SK-N-SH (cell line): Measurements from ENCODE around the gene PRICKLE2. TPM values are rescaled to one million over a fixed set of nuclear protein-coding genes. Genes with fewer than 3 reads are reported as not detected.

ENCODE experiments used
- CTCF ChIA-PET: fragments of 300-600, 350-600 bp; formaldehyde crosslinking; extraction: SDS; loops from one replicate; lab custom pipeline; 2021; lab: Yijun Ruan, JAX
- POLR2A ChIA-PET: fragments of 350-600 bp; sonication (Branson Sonifier 250); formaldehyde crosslinking; extraction: SDS; loops from one replicate; lab custom pipeline; 2020; ENCODE audit warnings: antibody characterized with exemption, inconsistent platforms; lab: Yijun Ruan, JAX
- DNase-seq: peaks from one replicate; pipeline ENCODE4 v3.0.0; 2012
- H2AFZ ChIP-seq: fragments of 200-600 bp; sonication (generic); 2 replicates; pipeline ENCODE4 v1.8.1; 2016; ENCODE audit warnings: antibody characterized with exemption, mild to moderate bottlenecking, low read depth
- H3F3A ChIP-seq: fragments of 200-600 bp; sonication (generic); replicated peaks from 2 replicates; pipeline ENCODE3; 2016; ENCODE audit warnings: antibody characterized with exemption, mild to moderate bottlenecking; ENCODE audit not compliant: insufficient read depth
- H3K27ac ChIP-seq, 2 experiments: fragments of 200-500 bp in 1 of 2; fragments of 200-600 bp in 1 of 2; sonication (Bioruptor generic) in 1 of 2; sonication (generic), shearing (Covaris generic) in 1 of 2; 2 replicates each; pipeline versions ENCODE4 v1.5.1 to v1.6.1; 2014 to 2016; ENCODE audit warnings: low read depth in 2 of 2, inconsistent platforms in 1 of 2, low read length in 1 of 2, mild to moderate bottlenecking in 1 of 2, mixed read lengths in 1 of 2
- H3K27me3 ChIP-seq: fragments of 200-600 bp; sonication (generic), shearing (Covaris generic); 2 replicates; pipeline ENCODE4 v1.6.1; 2016; ENCODE audit warnings: mixed run types; ENCODE audit not compliant: insufficient read depth
- H3K36me3 ChIP-seq, 2 experiments: fragments of 200-500 bp in 1 of 2; fragments of 200-600 bp in 1 of 2; sonication (Bioruptor generic) in 1 of 2; sonication (generic) in 1 of 2; replicated peaks in 1 of 2; 2 replicates each; pipeline versions ENCODE3 to v1.5.1; 2014 to 2016; ENCODE audit warnings: low read length in 1 of 2, mild to moderate bottlenecking in 1 of 2; ENCODE audit not compliant: insufficient read depth in 2 of 2, control insufficient read depth in 1 of 2
- H3K4me1 ChIP-seq, 2 experiments: fragments of 200-500 bp in 1 of 2; fragments of 200-600 bp in 1 of 2; sonication (Bioruptor generic) in 1 of 2; sonication (generic), shearing (Covaris generic) in 1 of 2; 2 replicates each; pipeline versions ENCODE4 v1.5.1 to v1.6.1; 2014 to 2016; ENCODE audit warnings: low read depth in 1 of 2, low read length in 1 of 2, mixed run types in 1 of 2; ENCODE audit not compliant: insufficient read depth in 2 of 2, control insufficient read depth in 1 of 2
- H3K4me2 ChIP-seq: fragments of 200-600 bp; sonication (generic), shearing (Covaris generic); 2 replicates; pipeline ENCODE4 v1.6.1; 2017; ENCODE audit warnings: mixed run types
- H3K4me3 ChIP-seq, 2 experiments: fragments of 200-500 bp in 1 of 2; fragments of 200-600 bp in 1 of 2; sonication (Bioruptor generic) in 1 of 2; sonication (generic), shearing (Covaris generic) in 1 of 2; 2 replicates each; pipeline versions ENCODE4 v1.5.1 to v1.8.1; 2014 to 2016; ENCODE audit warnings: low read depth in 2 of 2, inconsistent platforms in 1 of 2, low read length in 1 of 2, mild to moderate bottlenecking in 1 of 2, mixed read lengths in 1 of 2, moderate library complexity in 1 of 2
- H3K79me2 ChIP-seq: fragments of 200-600 bp; sonication (generic); 2 replicates; pipeline ENCODE4 v1.8.1; 2017; ENCODE audit warnings: mild to moderate bottlenecking; ENCODE audit not compliant: insufficient read depth
- H3K9ac ChIP-seq: fragments of 200-600 bp; sonication (generic); 2 replicates; pipeline ENCODE4 v1.6.1; 2017; ENCODE audit warnings: mixed run types
- H3K9me2 ChIP-seq: fragments of 200-600 bp; sonication (generic); 2 replicates; pipeline ENCODE4 v1.6.1; 2017; ENCODE audit warnings: mixed run types
- H3K9me3 ChIP-seq: fragments of 200-600 bp; sonication (generic); 2 replicates; pipeline ENCODE4 v1.6.1; 2017; ENCODE audit warnings: mixed run types, mild to moderate bottlenecking, moderate library complexity
- H4K20me1 ChIP-seq: fragments of 200-600 bp; sonication (generic); 2 replicates; pipeline ENCODE4 v1.6.1; 2017; ENCODE audit warnings: mild to moderate bottlenecking, mixed run types; ENCODE audit not compliant: insufficient read depth
- ELF1 ChIP-seq: IDR thresholded peaks from 2 replicates; pipeline ENCODE4 v1.4.0; 2012
- EZH2phosphoT487 ChIP-seq: fragments of 200-600 bp; sonication (generic); IDR thresholded peaks from 2 replicates; pipeline ENCODE4 v1.6.1; 2017; ENCODE audit warnings: low read depth, mixed run types, mild to moderate bottlenecking, antibody characterized with exemption, moderate library complexity, borderline replicate concordance
- FOSL2 ChIP-seq: IDR thresholded peaks from 2 replicates; pipeline ENCODE4 v1.4.0; 2012; ENCODE audit warnings: low read depth, mild to moderate bottlenecking, moderate library complexity, borderline replicate concordance
- FOXJ3 ChIP-seq: sonication (generic); formaldehyde crosslinking; IDR thresholded peaks from 2 replicates; pipeline ENCODE4 v1.5.1; 2020; ENCODE audit warnings: mild to moderate bottlenecking, missing genetic modification reagents
- FOXM1 ChIP-seq: IDR thresholded peaks from 2 replicates; pipeline ENCODE4 v1.4.0; 2012; ENCODE audit warnings: low read depth, mild to moderate bottlenecking
- GABPA ChIP-seq: IDR thresholded peaks from 2 replicates; pipeline ENCODE4 v1.4.0; 2012; ENCODE audit warnings: low read depth, mild to moderate bottlenecking
- MEF2A ChIP-seq: IDR thresholded peaks from 2 replicates; pipeline ENCODE4 v1.4.0; 2012; ENCODE audit warnings: low read depth, borderline replicate concordance
- MXI1 ChIP-seq: IDR thresholded peaks from 2 replicates; pipeline ENCODE4 v1.6.1; 2012; ENCODE audit warnings: mild to moderate bottlenecking, low read depth, low read length, improper control_type of control experiment
- POLR2AphosphoS5 ChIP-seq: IDR thresholded peaks from 2 replicates; pipeline ENCODE4 v1.6.1; 2012; ENCODE audit warnings: low read depth, low read length
- RAD21 ChIP-seq: IDR thresholded peaks from 2 replicates; pipeline ENCODE4 v1.6.1; 2012; ENCODE audit warnings: mild to moderate bottlenecking, low read length
- RFX5 ChIP-seq: IDR thresholded peaks from 2 replicates; pipeline ENCODE4 v1.6.1; 2012; ENCODE audit warnings: mild to moderate bottlenecking, improper control_type of control experiment, low read length
- RXRA ChIP-seq: IDR thresholded peaks from 2 replicates; pipeline ENCODE4 v1.4.0; 2012; ENCODE audit warnings: low read depth, mild to moderate bottlenecking, borderline replicate concordance
- SIN3A ChIP-seq: IDR thresholded peaks from 2 replicates; pipeline ENCODE4 v1.6.1; 2012; ENCODE audit warnings: low read depth, mild to moderate bottlenecking, low read length, moderate library complexity, borderline replicate concordance
- TAF1 ChIP-seq: IDR thresholded peaks from 2 replicates; pipeline ENCODE4 v1.6.1; 2012; ENCODE audit warnings: low read depth, mild to moderate bottlenecking, low read length, moderate library complexity, borderline replicate concordance
- TCF12 ChIP-seq: IDR thresholded peaks from 2 replicates; pipeline ENCODE4 v1.4.0; 2012
- TEAD4 ChIP-seq: IDR thresholded peaks from 2 replicates; pipeline ENCODE4 v1.4.0; 2012; ENCODE audit warnings: mild to moderate bottlenecking, borderline replicate concordance; ENCODE audit not compliant: insufficient read depth
- WGBS: methylation state at CpG from one replicate; pipeline ENCODE4 v1.1.6; 2017; ENCODE audit warnings: low lambda C conversion rate; 5-methylcytosine and 5-hydroxymethylcytosine counted together
- polyA plus RNA-seq, 3 experiments: library from polyadenylated mRNA; depleted of rRNA; stranded (reverse); fragments of >200 nt; gene quantifications; 2 replicates each; pipeline ENCODE4 v1.2.3, GENCODE V29; 2012
- TF ChIP-seq, protein P1 (sequence below): fragments of 150-350 bp; IDR thresholded peaks from 2 replicates; pipeline ENCODE4 v1.6.1; 2017; ENCODE audit warnings: antibody characterized with exemption, low read length, low read depth, borderline replicate concordance
- TF ChIP-seq, protein P2 (sequence below): fragments of 200-600 bp; sonication (generic); IDR thresholded peaks from 2 replicates; pipeline ENCODE4 v1.6.1; 2017; ENCODE audit warnings: antibody characterized with exemption, mild to moderate bottlenecking, moderate library complexity
- TF ChIP-seq, protein P3 (sequence below): IDR thresholded peaks from 2 replicates; pipeline ENCODE4 v1.6.1; 2012; ENCODE audit warnings: mild to moderate bottlenecking, low read depth, low read length, moderate library complexity

Gene PRICKLE2
- polyA plus RNA-seq, 1 of the 3 experiments (the other 2 are of a cell fraction) = 0.67 TPM

DNA sequence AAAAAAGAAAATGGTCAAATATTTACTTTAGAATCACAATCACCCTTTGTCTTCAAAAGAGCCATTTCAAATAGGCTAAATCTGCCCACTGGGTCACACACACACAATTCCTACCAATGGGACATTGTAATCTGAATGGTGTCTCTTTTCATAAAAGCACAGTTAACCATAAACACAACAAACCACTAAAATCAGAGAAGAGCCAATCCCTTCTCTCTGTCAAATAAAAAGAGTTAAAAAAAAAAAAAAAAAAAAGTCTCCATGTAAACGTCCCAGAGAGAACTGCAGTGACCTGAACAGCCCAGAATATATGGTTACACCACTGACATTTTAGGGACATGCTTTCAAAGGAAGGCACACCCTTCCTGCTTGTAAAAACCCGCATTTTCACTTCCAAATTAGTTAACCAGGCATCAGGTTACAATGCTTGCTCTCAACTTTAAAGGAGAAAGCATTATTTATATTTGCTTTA, 63.7 kb downstream of the PRICKLE2 start:
- Histone ChIP-seq H3K79me2 (no peaks in the 10 kb centered on the region), H3K9me2 (no peaks in the 10 kb centered on the region), H3K4me1 (peaks cover 9 to 10% of the 10 kb centered on the region in 2 experiments; a peak in 2 of 4 replicates), H3K9me3 (no peaks in the 10 kb centered on the region), H3K27me3 (no peaks in the 10 kb centered on the region), H3K27ac (no peak overlapping the region), H3F3A (no peaks in the 10 kb centered on the region), H3K4me2 (no peak overlapping the region), H2AFZ (no peak overlapping the region), H3K36me3 (no peaks in the 10 kb centered on the region), H3K9ac (no peak overlapping the region), H4K20me1 (no peaks in the 10 kb centered on the region), H3K4me3 (no peak overlapping the region)
- TF ChIP-seq FOXM1 (no peak), RXRA (no peak)
- ChIA-PET CTCF (interaction anchor here (1.4 to 1.7 kb wide), 2 partner anchors 25 to 131 kb away, joined by 4 to 9 read pairs; no protein-coding TSS in a partner anchor), POLR2A (no interaction called here)
- DNase-seq = no peak
- WGBS = 8% methylated on average over 2 of the region's 2 CpGs

DNA sequence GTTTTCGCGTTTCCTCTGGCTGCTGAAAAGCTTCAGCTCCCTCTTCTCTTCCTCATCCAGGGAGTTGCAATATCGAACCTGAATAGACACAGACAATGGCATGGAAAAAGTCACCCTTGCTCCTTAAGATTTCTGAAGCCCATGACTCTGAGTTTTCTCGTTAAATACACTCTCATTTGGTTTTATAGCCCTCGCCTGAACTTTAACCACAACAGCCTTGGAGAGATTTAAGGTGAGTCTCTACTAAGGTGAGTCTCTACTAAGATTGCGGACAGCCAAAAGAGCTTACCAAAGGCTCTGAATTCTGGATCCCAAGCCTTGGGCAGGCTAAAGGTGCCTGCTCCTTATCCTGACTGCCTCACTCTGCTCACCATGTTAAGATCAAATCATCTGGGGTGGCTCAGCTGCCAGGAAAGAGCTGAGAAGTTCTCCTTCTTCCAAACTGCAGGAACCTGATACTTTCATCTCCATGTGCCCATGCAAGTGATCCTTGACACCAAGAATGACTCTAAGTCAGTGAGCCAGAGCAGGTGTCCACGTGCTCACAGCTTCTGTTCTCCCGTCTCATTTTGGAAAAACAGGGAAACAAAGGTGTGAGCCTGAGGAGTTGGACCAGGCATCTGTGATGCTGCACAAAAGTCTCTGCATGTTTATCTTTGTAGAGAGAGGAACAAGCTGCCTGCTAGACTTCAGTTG, 65.1 kb downstream of the PRICKLE2 start:
- no peaks in the 10 kb centered on the region for H3K27me3 ChIP-seq
- no peaks in the 10 kb centered on the region for H4K20me1 ChIP-seq
- ChIA-PET CTCF (interaction anchor here (0.6 to 1.7 kb wide), 2 partner anchors 130 to 185 kb away, joined by 3 to 9 read pairs; no protein-coding TSS in a partner anchor), POLR2A (no interaction called here)
- H3K4me2 ChIP-seq = no peak overlapping the region
- peaks cover 9 to 10% of the 10 kb centered on the region in 2 experiments; a peak in 3 of 4 replicates for H3K4me1 ChIP-seq
- H3K27ac ChIP-seq = no peak overlapping the region
- H3F3A ChIP-seq = no peaks in the 10 kb centered on the region
- WGBS = 89% methylated on average over 8 of the region's 8 CpGs
- TF ChIP-seq, protein P1, sequence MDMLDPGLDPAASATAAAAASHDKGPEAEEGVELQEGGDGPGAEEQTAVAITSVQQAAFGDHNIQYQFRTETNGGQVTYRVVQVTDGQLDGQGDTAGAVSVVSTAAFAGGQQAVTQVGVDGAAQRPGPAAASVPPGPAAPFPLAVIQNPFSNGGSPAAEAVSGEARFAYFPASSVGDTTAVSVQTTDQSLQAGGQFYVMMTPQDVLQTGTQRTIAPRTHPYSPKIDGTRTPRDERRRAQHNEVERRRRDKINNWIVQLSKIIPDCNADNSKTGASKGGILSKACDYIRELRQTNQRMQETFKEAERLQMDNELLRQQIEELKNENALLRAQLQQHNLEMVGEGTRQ = no peak
- TF ChIP-seq RAD21 (no peak), ELF1 (no peak), RFX5 (no peak), TCF12 (no peak), FOXJ3 (no peak), TAF1 (no peak), EZH2phosphoT487 (no peak), MXI1 (no peak), FOSL2 (no peak), TEAD4 (no peak), SIN3A (no peak), POLR2AphosphoS5 (no peak), GABPA (no peak), MEF2A (no peak), FOXM1 (no peak)
- TF ChIP-seq, protein P2, sequence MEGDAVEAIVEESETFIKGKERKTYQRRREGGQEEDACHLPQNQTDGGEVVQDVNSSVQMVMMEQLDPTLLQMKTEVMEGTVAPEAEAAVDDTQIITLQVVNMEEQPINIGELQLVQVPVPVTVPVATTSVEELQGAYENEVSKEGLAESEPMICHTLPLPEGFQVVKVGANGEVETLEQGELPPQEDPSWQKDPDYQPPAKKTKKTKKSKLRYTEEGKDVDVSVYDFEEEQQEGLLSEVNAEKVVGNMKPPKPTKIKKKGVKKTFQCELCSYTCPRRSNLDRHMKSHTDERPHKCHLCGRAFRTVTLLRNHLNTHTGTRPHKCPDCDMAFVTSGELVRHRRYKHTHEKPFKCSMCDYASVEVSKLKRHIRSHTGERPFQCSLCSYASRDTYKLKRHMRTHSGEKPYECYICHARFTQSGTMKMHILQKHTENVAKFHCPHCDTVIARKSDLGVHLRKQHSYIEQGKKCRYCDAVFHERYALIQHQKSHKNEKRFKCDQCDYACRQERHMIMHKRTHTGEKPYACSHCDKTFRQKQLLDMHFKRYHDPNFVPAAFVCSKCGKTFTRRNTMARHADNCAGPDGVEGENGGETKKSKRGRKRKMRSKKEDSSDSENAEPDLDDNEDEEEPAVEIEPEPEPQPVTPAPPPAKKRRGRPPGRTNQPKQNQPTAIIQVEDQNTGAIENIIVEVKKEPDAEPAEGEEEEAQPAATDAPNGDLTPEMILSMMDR = no peak
- TF ChIP-seq, protein P3, sequence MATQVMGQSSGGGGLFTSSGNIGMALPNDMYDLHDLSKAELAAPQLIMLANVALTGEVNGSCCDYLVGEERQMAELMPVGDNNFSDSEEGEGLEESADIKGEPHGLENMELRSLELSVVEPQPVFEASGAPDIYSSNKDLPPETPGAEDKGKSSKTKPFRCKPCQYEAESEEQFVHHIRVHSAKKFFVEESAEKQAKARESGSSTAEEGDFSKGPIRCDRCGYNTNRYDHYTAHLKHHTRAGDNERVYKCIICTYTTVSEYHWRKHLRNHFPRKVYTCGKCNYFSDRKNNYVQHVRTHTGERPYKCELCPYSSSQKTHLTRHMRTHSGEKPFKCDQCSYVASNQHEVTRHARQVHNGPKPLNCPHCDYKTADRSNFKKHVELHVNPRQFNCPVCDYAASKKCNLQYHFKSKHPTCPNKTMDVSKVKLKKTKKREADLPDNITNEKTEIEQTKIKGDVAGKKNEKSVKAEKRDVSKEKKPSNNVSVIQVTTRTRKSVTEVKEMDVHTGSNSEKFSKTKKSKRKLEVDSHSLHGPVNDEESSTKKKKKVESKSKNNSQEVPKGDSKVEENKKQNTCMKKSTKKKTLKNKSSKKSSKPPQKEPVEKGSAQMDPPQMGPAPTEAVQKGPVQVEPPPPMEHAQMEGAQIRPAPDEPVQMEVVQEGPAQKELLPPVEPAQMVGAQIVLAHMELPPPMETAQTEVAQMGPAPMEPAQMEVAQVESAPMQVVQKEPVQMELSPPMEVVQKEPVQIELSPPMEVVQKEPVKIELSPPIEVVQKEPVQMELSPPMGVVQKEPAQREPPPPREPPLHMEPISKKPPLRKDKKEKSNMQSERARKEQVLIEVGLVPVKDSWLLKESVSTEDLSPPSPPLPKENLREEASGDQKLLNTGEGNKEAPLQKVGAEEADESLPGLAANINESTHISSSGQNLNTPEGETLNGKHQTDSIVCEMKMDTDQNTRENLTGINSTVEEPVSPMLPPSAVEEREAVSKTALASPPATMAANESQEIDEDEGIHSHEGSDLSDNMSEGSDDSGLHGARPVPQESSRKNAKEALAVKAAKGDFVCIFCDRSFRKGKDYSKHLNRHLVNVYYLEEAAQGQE = no peak
- no peaks in the 10 kb centered on the region for H3K79me2 ChIP-seq
- H3K9me3 ChIP-seq = no peaks in the 10 kb centered on the region
- no peak overlapping the region for H3K9ac ChIP-seq
- no peaks in the 10 kb centered on the region for H3K36me3 ChIP-seq
- no peak overlapping the region for H3K4me3 ChIP-seq
- no peak for DNase-seq
- no peak overlapping the region for H2AFZ ChIP-seq
- no peaks in the 10 kb centered on the region for H3K9me2 ChIP-seq
